Keratinocyte (primary cell): ENCODE results near the gene XIRP2.

Experiments
- CTCF ChIP-seq, 3 experiments: IDR thresholded peaks in 1 of 3; conservative IDR thresholded peaks in 1 of 3; optimal IDR thresholded peaks in 1 of 3; 2 replicates in 2 of 3; 3 replicates in 1 of 3; pipeline versions ENCODE3 to v1.5.1; 2011; ENCODE audit warnings: low read length in 3 of 3, mild to moderate bottlenecking in 3 of 3, moderate library complexity in 2 of 3, control low read depth in 1 of 3, inconsistent platforms in 1 of 3; ENCODE audit not compliant: insufficient read depth in 2 of 3; ENCODE audit errors: extremely low read depth in 1 of 3
- EZH2 ChIP-seq: IDR thresholded peaks from one replicate; pipeline ENCODE4 v1.6.1; 2012; ENCODE audit warnings: inconsistent platforms, mild to moderate bottlenecking, low read length, moderate library complexity

- TF ChIP-seq CTCF (optimal IDR thresholded peaks at IDR 0.05 in 1 of 3, IDR thresholded peaks at IDR 0.05 in 1 of 3, conservative IDR thresholded peaks at IDR 0.05 in 1 of 3; ENCODE audit: extremely low read depth in 1 of 3, insufficient read depth in 2 of 3, low read length in 3 of 3) (no peak), EZH2 (no peak)
Observed at GRCh38 chr2:167140330-167140729, 252.1 kb downstream of the XIRP2 start.
